Raji (cell line): ENCODE results near the gene S1PR5.

Source experiments
- POLR2A ChIP-seq: IDR thresholded peaks from 2 replicates; pipeline ENCODE4 v1.6.1; 2011; ENCODE audit warnings: low read depth, low read length, control low read depth; ENCODE audit not compliant: insufficient read depth

S1PR5 gene

GRCh38 chr19:10505583-10506229 lies 11.5 kb downstream of the S1PR5 start:
- TF ChIP-seq POLR2A, result no peak; the same call in 1 of the 2 replicates

DNA sequence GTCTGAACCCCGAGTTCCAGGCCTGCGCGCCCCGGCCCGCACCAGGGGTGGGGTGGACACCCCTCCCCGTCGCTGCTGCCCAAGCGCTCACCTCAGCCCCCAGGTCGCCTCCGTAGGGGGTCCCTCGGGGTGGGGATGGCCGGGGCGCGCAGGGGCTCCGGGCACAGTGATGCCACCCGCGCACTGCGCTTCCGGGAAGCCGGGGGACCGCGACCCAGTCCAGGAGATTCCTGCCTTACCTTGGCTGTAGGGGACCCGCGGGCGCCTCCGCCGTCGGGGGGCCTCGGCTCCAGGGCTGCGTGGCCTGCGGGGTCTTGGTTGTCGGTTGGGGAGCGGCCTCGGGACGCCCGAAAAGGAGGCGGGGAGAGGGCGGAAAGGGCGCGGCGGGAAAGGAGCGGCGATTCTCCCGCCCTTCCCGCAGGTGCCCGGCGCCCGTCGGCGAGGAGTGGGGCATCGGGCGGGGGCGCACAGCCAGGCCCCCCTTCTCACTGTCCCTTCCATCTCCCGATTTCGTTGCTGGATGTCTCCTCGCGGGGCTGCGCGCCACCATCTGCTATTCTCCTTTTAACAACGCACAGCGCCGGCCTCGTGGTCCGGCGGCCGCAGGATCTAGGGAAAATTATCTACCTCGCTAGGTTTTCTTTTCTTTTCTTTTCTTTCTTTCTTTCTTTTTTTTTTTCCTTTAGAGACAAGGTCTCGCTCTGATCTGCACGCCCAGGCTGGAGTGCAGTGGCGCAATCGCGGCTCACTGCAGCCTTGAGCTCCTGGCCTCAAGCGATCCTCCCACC lies 14.1 kb downstream of the S1PR5 start, which contains the start of gene KEAP1:
TSS of gene KEAP1 (minus strand) at position 355 of the 788 bp plus-strand sequence. CDS start 3,323 bp downstream, outside the sequence.
- TF ChIP-seq POLR2A, result no peak

GRCh38 chr19:10502524-10503001 lies 14.7 kb downstream of the S1PR5 start:
- peak; percentile 68 for TF ChIP-seq POLR2A

DNA sequence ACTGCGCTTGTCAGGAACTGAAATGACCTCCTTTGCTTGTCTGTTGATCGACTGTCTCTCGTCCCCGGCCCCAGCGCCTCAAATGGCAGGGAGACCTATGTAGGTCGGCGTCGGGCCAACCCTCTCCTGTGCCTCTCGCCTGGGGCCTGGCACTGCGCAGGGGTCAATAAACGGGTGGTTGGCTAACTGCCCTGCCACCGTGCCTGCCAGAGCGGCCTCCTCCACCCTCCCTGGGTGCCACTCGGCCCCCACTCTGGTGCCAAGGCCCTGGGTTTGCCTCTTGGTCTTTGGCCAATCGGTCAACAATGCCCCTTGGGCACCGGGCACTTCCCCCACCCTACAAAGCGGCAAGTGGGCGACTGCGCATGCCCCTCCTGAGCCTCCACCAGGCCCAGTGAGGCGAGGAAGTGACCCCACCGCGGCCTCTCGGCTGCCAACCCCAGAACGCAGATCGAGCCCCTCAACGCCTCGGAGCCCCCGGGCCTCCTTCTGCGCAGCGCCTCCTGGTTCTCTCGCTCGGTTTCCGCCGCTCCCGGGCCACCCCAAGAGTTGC lies 15.2 kb downstream of the S1PR5 start:
- 0 out of 2 replicates have a peak, but pooled peaks have one; percentile 41 for TF ChIP-seq POLR2A

- no peak for TF ChIP-seq POLR2A
These were observed 17.0 kb downstream of the S1PR5 start for GRCh38 chr19:10500247-10500592.

GRCh38 chr19:10499550-10500246 lies 17.5 kb downstream of the S1PR5 start:
- TF ChIP-seq POLR2A, result no peak

GRCh38 chr19:10497371-10497770 lies 19.9 kb downstream of the S1PR5 start:
- TF ChIP-seq POLR2A, result no peak

DNA sequence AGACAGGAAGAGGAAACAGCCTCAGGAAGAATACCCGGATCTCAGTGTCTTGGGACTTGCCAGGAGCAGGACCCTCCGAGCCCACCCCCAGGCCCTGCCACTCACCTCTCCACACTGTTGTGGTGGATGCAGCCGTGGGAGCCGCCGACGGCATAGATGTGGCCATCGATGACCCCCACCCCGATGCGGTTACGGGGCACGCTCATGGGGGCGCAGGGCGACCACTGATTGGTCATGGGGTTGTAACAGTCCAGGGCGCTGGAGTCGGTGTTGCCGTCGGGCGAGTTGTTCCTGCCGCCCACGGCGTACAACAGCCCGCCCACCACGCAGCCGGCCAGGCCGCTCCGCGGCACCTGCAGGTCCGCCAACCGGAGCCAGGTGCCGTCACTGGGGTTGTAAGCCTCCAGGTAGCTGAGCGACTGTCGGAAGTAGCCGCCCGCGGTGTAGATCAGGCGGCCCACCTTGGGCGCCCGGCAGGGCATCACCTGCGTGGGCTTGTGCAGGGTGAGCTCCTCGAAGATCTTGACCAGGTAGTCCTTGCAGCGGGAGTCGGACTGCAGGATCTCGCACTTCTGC lies 25.7 kb downstream of the S1PR5 start:
- TF ChIP-seq POLR2A, result no peak

- TF ChIP-seq POLR2A, result no peak
These were observed 30.7 kb downstream of the S1PR5 start for GRCh38 chr19:10486551-10486950.

- TF ChIP-seq POLR2A, result no peak
These were observed 38.3 kb downstream of the S1PR5 start for GRCh38 chr19:10478903-10479384.

DNA sequence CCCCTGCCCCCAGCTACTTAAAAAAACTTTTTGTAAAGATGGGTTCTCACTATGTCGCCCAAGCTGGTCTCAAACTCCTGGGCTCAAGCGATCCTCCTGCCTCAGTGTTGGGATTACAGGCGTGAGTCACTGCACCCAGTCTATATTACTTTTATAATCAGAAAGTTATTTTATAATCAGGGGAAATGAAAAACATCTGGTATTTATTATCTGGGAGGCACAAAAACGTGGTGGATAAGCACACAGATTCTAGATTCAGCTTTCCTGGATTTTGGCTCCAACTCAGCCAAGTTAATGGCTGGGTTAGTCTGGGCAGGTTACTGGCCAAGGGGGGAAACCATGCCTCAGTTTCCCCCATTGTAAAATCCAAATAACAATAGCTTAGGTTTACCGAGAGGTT lies 38.8 kb downstream of the S1PR5 start:
- TF ChIP-seq POLR2A, result no peak

GRCh38 chr19:10474962-10475451 lies 42.2 kb downstream of the S1PR5 start:
- TF ChIP-seq POLR2A, result no peak

DNA sequence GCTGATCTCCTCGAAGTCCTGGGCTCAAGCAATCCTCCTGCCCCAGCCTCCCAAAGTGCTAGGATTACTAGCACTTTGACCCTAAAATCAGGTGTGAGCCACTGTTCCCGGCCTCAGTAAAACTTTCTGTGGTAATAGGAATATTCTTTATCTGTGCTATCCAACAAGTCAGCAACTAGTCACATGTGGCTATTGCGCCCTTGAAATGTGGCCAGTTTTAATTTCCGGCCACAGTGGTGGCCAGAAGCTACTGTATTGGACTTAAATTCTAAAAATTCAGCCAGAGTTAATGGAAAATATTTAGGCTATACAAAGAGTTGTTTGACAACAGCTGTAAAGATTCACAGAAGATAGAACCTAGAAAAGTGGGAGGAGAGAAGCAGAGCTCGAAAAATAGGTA lies 44.1 kb downstream of the S1PR5 start:
- TF ChIP-seq POLR2A, result no peak

- no peak for TF ChIP-seq POLR2A
These were observed 45.3 kb downstream of the S1PR5 start for GRCh38 chr19:10471909-10472308.

GRCh38 chr19:10468133-10468532 lies 49.1 kb downstream of the S1PR5 start:
- TF ChIP-seq POLR2A, result no peak
